ENCODE measurements around the gene SYNGR4. TPM values are rescaled to one million over a fixed set of nuclear protein-coding genes. Genes with fewer than 3 reads are reported as not detected.
"Not testable (repeated sequence)": the region's sequence is repeated elsewhere in the genome, so short reads cannot be mapped to it uniquely, and the experiment has no call there.

The SYNGR4 gene, protein sequence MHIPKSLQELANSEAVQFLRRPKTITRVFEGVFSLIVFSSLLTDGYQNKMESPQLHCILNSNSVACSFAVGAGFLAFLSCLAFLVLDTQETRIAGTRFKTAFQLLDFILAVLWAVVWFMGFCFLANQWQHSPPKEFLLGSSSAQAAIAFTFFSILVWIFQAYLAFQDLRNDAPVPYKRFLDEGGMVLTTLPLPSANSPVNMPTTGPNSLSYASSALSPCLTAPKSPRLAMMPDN
- 1 to 10 TPM in 1 of 8 experiments, not detected in 7; 1.4 TPM for total RNA-seq

DNA sequence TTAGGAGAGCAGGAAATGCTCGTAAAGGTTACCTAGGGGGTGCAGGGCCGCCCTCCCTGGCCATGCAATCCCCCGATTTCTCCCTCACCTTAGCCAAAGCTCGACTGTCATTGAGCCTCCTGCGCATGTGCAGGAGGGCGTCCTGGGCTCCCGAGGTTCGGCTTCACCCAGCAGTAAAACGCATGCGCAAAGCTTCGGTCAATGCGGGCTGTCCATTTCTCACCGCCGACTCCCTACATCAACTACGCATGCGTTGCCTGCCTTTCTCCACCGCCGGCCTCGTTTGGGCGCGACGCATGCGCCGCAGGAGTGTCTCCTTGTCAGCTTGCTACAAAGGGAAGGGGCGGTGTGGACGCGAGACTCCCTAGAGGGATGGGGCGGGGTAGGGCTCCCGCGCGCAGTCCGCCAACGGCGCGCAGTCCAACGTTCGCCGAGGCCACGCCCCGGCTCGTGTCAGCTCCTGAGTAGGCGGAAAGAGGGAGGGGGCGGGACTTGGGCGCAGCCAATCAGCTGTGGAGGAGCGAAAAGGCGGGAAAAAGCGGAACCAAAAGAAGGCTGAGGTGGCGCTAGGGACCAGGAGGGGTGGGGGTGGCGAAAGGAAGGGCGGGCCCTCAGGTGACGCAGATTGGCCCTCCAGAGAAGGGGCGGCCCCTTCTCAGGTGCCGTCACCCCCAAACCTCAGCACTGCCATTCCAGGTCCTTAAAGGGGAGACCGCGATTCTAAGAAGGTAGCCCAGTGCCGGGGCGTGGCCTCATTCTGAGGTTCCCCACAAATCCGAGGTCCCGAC is at the start of gene SYNGR4, which contains the start of gene TMEM143:
Gene SYNGR4, plus strand, starts transcription at position 558 of the 788 bp plus-strand sequence. CDS start 1,476 bp downstream, outside the sequence.
Gene TMEM143, minus strand, starts transcription at position 131 of the 788 bp plus-strand sequence. Its CDS starts 20 bp downstream, at position 111.
- peak; percentile 83 to 91 (median 88) for ATAC-seq (replicated peaks in 6 of 8)
- peaks cover 0 to 9% of the 10 kb centered on the region in 2 donors for H3K4me1 ChIP-seq (replicated peaks in 1 of 2)
- in situ Hi-C loops (cut with MboI; ENCODE audit: low pct_unique_long_range_greater_than_20kb in 2 of 9, low sequenced_read_pairs in 9 of 9, unreplicated experiment in 9 of 9): no loop called here
- H3K27ac ChIP-seq: peak within 1 kb of the TSS; percentile 85 to 88
- 0% methylated on average over 1 to 18 of the region's 59 CpGs; no CpG with 5 or more reads in 5 of the 10 experiments for WGBS, 10 experiments
- H3K4me3 ChIP-seq: peak within 1 kb of the TSS; percentile 22 to 34 (median 28)

DNA sequence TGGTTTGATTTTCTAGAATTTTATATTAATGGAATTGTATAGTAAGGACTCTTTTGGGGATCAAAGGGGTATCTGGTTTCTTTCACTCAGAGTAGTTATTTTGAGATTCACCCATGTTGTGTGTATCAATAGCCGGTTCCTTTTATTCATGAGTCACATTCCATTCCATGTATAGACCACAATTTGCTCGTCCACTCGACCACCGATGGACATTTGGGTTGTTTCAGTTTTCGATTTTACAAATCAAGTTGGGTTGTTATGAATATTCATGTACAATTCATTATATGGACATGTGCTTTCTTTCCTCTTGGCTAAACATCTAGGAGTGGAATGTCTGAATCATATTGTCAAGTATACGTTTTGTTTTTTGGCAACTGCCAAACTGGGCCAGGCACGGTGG is 48.5 kb upstream of the SYNGR4 start:
- in situ Hi-C loops (cut with MboI; ENCODE audit: low pct_unique_long_range_greater_than_20kb in 2 of 9, low sequenced_read_pairs in 9 of 9, unreplicated experiment in 9 of 9): loop anchor here in 2 of 9 experiments (25.0 kb wide), 1 partner anchor 272 kb away; no protein-coding TSS in a partner anchor
- 9 to 100% (median 80%) methylated on average over 1 to 7 of the region's 7 CpGs; no CpG with 5 or more reads in 1 of the 10 experiments for whole genome bisulfite sequencing, 10 experiments
- ATAC-seq (replicated peaks in 6 of 8): no peak
- peaks cover 7 to 17% of the 10 kb centered on the region in 2 donors for H3K4me1 ChIP-seq (replicated peaks in 1 of 2)
- H3K4me3 ChIP-seq: no peak overlapping the region
- H3K27ac ChIP-seq: no peak overlapping the region

DNA sequence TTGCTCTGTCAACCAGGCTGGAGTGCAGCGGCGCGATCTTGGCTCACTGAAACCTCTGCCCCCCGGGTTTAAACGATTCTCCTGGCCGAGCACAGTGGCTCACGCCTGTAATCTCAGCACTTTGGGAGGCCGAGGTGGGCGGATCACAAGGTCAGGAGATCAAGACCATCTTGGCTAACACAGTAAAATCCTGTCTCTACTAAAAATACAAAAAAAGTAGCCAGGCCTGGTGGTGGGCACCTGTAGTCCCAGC is 46.5 kb upstream of the SYNGR4 start:
- in situ Hi-C loops (cut with MboI; ENCODE audit: low pct_unique_long_range_greater_than_20kb in 2 of 9, low sequenced_read_pairs in 9 of 9, unreplicated experiment in 9 of 9): loop anchor here in 2 of 9 experiments (25.0 kb wide), 1 partner anchor 270 kb away; no protein-coding TSS in a partner anchor
- 20 to 100% (median 68%) methylated on average over 1 to 4 of the region's 9 CpGs; no CpG with 5 or more reads in 6 of the 10 experiments for WGBS, 10 experiments
- H3K4me3 ChIP-seq; ATAC-seq (replicated peaks in 6 of 8); H3K27ac ChIP-seq: not testable (repeated sequence)
- peaks cover 7 to 26% of the 10 kb centered on the region in 2 donors for H3K4me1 ChIP-seq (replicated peaks in 1 of 2)

DNA sequence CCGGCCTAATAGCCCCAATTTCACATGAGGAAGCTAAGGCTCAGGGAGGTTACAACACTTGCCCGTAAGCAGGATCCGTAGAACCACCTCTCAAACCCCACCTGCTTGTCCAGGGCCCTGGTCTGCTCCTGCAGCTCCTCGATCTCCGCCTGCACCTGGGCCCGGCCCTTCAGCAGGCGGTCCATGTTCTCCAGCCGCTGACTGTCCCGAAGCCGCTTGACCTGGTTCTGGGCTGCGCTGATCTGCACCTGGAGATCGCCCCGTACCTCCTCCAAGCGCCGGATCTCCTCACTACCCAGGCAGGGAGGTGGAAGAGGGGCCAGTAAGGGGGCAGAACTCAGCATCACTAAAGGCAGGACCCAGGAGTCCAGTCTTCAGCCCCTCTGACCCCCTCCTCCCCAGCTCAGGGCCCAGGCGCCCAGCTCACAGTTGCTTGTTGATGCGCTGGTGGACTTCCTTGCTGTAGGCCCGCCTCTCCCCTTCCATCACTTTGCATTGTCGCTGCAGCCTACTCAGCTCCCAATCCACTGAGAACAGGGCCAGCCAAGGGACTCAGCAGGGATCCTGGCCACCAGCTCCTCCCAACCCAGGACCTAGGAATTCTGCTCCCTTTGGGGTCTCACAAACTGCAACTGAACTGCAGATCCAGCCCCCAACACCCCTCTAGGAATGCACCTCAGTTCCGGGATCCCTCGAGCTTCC is 45.7 kb upstream of the SYNGR4 start:
- Histone ChIP-seq H3K4me3 (no peak overlapping the region), H3K4me1 (replicated peaks in 1 of 2) (peaks cover 7 to 26% of the 10 kb centered on the region in 2 donors), H3K27ac (no peak overlapping the region)
- WGBS, 10 experiments: 93 to 100% (median 97%) methylated on average over 1 to 13 of the region's 21 CpGs; no CpG with 5 or more reads in 7 of the 10 experiments
- no peak for ATAC-seq (replicated peaks in 6 of 8)
- in situ Hi-C loops (cut with MboI; ENCODE audit: low pct_unique_long_range_greater_than_20kb in 2 of 9, low sequenced_read_pairs in 9 of 9, unreplicated experiment in 9 of 9): loop anchor here in 2 of 9 experiments (25.0 kb wide), 1 partner anchor 269 kb away; no protein-coding TSS in a partner anchor

DNA sequence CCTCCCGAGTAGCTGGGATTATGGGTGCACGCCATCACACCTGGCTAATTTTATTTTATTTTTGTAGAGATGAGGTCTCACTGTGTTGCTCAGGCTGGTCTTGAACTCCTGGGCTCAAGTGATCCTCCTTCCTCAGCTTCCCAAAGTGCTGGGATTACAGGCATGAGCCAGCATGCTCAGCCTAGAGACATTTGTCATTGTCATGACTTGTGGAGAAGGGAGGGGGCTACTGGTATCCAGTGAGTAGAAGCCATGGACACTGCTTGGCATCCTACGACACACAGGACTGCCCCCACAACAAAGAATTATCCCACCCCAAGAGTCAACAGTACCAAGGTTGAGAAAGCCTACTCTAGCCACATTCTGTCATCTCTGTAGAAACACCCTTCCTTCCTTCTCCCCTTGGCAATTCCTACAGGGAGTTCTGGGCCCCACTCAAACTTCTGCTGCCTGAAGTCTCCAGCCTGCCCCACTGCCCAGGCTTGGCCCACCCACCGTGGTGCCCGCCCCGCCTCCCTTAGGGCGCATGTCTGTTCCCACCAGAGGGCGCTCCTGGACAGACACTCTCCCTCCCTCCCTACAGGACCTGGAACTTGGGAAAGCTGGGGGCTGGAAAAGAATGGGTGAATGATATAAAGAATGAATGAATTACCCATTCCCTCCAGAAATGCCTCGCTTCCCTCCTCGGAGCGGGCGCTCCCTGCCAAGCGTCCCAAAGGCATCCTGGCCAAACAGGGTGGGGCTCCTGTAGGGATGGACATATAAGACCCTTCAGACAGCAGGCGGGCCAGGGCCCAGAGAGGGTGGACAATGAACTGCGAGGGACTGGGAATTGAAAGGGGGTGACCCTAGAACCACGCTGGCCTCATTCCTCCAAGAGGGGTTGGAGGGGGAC is 44.3 kb upstream of the SYNGR4 start:
- WGBS, 10 experiments: 20 to 93% (median 63%) methylated on average over 1 to 6 of the region's 16 CpGs; no CpG with 5 or more reads in 3 of the 10 experiments
- Histone ChIP-seq H3K4me1 (replicated peaks in 1 of 2) (peaks cover 7 to 28% of the 10 kb centered on the region in 2 donors), H3K4me3 (no peak overlapping the region), H3K27ac (no peak overlapping the region)
- in situ Hi-C loops (cut with MboI; ENCODE audit: low pct_unique_long_range_greater_than_20kb in 2 of 9, low sequenced_read_pairs in 9 of 9, unreplicated experiment in 9 of 9): loop anchor here in 2 of 9 experiments (25.0 kb wide), 1 partner anchor 267 kb away; no protein-coding TSS in a partner anchor
- ATAC-seq (replicated peaks in 6 of 8): peak in 7 of 8 experiments; percentile 8 to 46 (median 13)

DNA sequence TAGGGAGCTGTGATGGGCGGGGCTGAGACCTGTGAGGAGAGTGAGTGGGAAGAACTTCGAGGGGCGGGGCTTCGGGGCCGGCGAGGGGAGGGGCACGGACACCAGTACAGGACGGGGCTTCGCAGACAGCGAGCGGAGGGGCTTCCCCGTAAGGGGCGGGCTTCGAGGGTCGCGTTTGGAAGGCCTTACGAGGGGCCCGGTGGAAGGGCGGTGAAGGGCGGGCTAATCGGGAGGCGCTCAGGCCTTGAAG is 42.9 kb upstream of the SYNGR4 start:
- H3K4me3 ChIP-seq: peak overlapping the region; percentile 32 to 48 (median 40)
- H3K4me1 ChIP-seq (replicated peaks in 1 of 2): peaks cover 7 to 42% of the 10 kb centered on the region in 2 donors
- H3K27ac ChIP-seq: peak overlapping the region; percentile 85 to 93
- in situ Hi-C loops (cut with MboI; ENCODE audit: low pct_unique_long_range_greater_than_20kb in 2 of 9, low sequenced_read_pairs in 9 of 9, unreplicated experiment in 9 of 9): loop anchor here in 2 of 9 experiments (25.0 kb wide), 1 partner anchor 266 kb away; no protein-coding TSS in a partner anchor
- WGBS, 10 experiments: 0 to 3% (median 0%) methylated on average over 4 to 7 of the region's 22 CpGs; no CpG with 5 or more reads in 7 of the 10 experiments
- ATAC-seq (replicated peaks in 6 of 8): peak; percentile 33 to 70 (median 66)

DNA sequence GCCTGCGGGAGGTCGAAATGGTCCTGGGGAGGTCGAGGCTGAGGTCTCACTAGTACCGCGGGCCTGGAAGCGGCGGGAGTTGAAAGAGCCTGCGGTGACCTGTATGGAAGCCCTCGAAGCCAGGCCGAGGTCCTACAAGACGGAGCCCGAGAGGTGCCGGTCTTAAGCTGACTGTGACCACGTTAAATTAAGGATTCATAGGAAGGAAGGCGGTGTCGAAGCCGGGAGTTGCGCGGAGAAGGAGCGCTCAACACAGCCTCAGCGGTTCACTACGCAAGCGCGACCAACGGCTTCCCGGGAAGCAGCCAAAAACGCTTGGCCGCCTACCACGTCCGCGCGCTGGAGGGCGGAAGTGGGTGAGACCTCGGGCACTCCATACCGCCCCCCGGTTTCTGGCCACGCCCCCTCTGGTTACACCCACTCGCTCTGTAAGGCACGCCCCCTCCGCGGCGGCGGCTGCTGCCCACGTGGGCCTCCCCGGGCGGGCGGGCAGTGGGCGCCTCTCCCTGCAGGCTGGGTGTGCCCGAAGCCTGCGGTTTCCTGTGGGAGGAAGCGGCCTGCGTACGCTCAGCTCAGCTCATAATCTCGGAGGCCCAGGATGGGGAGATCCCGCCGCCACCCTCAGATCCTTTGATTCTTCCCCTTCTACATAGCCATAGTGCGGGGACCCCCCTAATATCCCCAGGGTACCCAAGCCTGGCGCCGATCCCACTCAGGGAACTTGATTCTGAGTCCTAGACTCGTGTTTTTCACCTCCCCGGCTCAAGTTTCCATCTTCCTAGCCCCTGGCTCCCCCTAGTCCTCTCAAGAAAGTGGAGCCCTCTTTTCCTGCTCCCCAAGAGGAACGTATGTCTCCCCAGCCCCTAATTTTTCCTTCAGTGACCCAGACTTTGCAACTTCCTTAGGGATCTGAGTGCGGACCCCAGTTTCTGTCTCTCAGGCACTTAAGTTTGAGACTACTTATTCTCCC is 42.3 kb upstream of the SYNGR4 start:
- peak; percentile 59 to 80 (median 76) for ATAC-seq (replicated peaks in 6 of 8)
- H3K4me3 ChIP-seq: peak overlapping the region; percentile 32 to 48 (median 40)
- H3K4me1 ChIP-seq (replicated peaks in 1 of 2): peaks cover 7 to 42% of the 10 kb centered on the region in 2 donors
- H3K27ac ChIP-seq: peak overlapping the region; percentile 85 to 93
- WGBS, 10 experiments: 0 to 71% (median 10%) methylated on average over 1 to 28 of the region's 63 CpGs; no CpG with 5 or more reads in 4 of the 10 experiments
- in situ Hi-C loops (cut with MboI; ENCODE audit: low pct_unique_long_range_greater_than_20kb in 2 of 9, low sequenced_read_pairs in 9 of 9, unreplicated experiment in 9 of 9): loop anchor here in 2 of 9 experiments (25.0 kb wide), 1 partner anchor 265 kb away; no protein-coding TSS in a partner anchor

DNA sequence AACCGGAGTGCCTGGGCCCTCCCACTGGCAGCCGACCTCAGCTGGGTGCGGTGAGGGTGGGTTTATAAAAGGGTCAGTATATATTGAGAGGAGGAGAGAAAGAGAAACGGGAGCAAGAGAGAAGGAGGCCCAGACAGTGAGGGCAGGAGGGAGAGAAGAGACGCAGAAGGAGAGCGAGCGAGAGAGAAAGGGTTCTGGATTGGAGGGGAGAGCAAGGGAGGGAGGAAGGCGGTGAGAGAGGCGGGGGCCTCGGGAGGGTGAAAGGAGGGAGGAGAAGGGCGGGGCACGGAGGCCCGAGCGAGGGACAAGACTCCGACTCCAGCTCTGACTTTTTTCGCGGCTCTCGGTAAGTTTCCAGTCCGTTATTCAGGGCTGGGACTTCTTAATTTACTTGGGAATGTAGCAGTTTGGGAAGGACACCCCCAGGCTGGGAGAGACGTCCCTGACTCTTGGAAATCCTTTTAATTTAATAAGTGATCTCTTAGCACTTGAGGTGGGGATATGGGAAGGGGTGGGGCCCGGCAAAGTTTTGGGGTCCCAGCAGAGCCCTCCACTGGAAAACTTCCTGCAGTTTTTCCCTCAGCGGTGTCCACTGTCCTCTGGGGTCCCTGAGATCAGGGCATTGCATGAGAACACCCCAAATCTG is 38.8 kb upstream of the SYNGR4 start, which contains the start of gene EMP3:
Gene EMP3, plus strand, starts transcription at position 288 of the 646 bp plus-strand sequence. CDS start 1,293 bp downstream, outside the sequence.
- in situ Hi-C loops (cut with MboI; ENCODE audit: low pct_unique_long_range_greater_than_20kb in 2 of 9, low sequenced_read_pairs in 9 of 9, unreplicated experiment in 9 of 9): no loop called here
- 0 to 29% (median 0%) methylated on average over 1 to 3 of the region's 22 CpGs; no CpG with 5 or more reads in 4 of the 10 experiments for WGBS, 10 experiments
- Histone ChIP-seq H3K27ac (peak within 1 kb of the TSS in 1 of 2 donors; percentile 63), H3K4me3 (peak within 1 kb of the TSS; percentile 10 to 32 (median 23)), H3K4me1 (replicated peaks in 1 of 2) (peaks cover 0 to 29% of the 10 kb centered on the region in 2 donors)
- ATAC-seq (replicated peaks in 6 of 8): peak in 7 of 8 experiments; percentile 1 to 42 (median 4)

DNA sequence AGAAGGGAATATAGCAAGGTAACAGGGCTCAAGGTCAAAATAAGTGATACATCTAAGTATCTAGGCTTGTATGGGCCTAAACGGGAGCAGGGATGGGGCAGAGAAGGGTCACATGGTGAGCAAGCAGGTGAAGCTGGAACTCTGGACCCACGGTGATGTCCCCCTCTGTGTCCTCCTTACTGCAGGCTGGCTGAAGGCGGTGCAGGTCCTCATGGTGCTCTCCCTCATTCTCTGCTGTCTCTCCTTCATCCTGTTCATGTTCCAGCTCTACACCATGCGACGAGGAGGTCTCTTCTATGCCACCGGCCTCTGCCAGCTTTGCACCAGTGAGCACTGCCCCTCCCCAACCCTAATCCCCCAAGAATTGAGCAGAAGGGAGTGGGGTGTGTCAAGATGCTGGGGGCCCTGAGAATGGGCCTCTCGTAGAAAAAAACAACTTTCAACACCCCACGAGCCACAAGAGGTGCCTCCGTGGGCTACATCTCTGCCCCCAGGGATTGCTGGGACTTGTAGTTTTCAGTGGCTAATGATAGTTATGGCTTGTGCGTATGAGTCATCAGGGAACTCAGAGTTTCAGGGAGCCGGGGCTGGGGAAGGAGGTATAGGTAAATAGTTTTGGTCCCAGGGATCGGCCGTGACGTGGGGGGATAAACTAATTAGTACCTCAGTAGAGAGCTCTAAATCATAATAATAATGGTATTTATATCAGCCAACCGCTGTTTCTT is 34.8 kb upstream of the SYNGR4 start:
- ATAC-seq (replicated peaks in 6 of 8): no peak
- Histone ChIP-seq H3K4me3 (no peak overlapping the region), H3K4me1 (replicated peaks in 1 of 2) (peaks cover 7 to 43% of the 10 kb centered on the region in 2 donors), H3K27ac (no peak overlapping the region)
- in situ Hi-C loops (cut with MboI; ENCODE audit: low pct_unique_long_range_greater_than_20kb in 2 of 9, low sequenced_read_pairs in 9 of 9, unreplicated experiment in 9 of 9): no loop called here
- WGBS, 10 experiments: 46 to 88% (median 65%) methylated on average over 1 to 8 of the region's 15 CpGs; no CpG with 5 or more reads in 2 of the 10 experiments
